Tibial artery (tissue), 4 donors: ENCODE measurements around the gene TNFRSF19.

ENCODE experiments used
- DNase-seq, 2 donors: peaks; one replicate each; pipeline ENCODE4 v3.0.0-alpha.2; 2019
- H3K27ac ChIP-seq, 2 donors: fragments of 200-600 bp; sonication (generic) in 1 of 2; 1 replicate in 1 of 2; 2 replicates in 1 of 2; pipeline ENCODE4 v1.5.1; 2018 to 2019; ENCODE audit warnings: mild to moderate bottlenecking in 1 of 2
- H3K27me3 ChIP-seq, 2 donors: fragments of 200-600 bp; sonication (generic) in 1 of 2; one replicate each; pipeline versions ENCODE4 v1.5.1 to v1.6.0; 2016 to 2019
- H3K36me3 ChIP-seq, 3 donors: fragments of 200-600 bp; sonication (generic) in 2 of 3; one replicate each; pipeline ENCODE4 v1.5.1; 2016 to 2019; ENCODE audit warnings: mild to moderate bottlenecking in 2 of 3
- H3K4me1 ChIP-seq, 4 donors: fragments of 200-600 bp; sonication (generic) in 2 of 4; 1 replicate in 3 of 4; 2 replicates in 1 of 4; pipeline ENCODE4 v1.5.1; 2016 to 2019
- H3K4me3 ChIP-seq, 2 donors: fragments of 200-600 bp; sonication (generic) in 1 of 2; 1 replicate in 1 of 2; 2 replicates in 1 of 2; pipeline ENCODE4 v1.5.1; 2018 to 2019; ENCODE audit warnings: mild to moderate bottlenecking in 2 of 2
- H3K9me3 ChIP-seq, 3 donors: fragments of 200-600 bp; sonication (generic) in 1 of 3; one replicate each; pipeline ENCODE4 v1.5.1; 2016 to 2019
- CTCF ChIP-seq, 2 experiments: fragments of 200-600 bp in 1 of 2; fragments of 450-650 bp in 1 of 2; IDR thresholded peaks; one replicate each; pipeline ENCODE4 v1.5.1; 2017 to 2019; ENCODE audit warnings: antibody characterized with exemption in 2 of 2, mild to moderate bottlenecking in 1 of 2, moderate library complexity in 1 of 2
- intact Hi-C: fragments of 100-400 bp; cut with DNase I; formaldehyde crosslinking; loops from one replicate; pipeline ENCODE4 v1.15.0; 2023; ENCODE audit warnings: low total_unique reads

The TNFRSF19 gene

GRCh38 chr13:23690668-23691067 lies 120.5 kb downstream of the TNFRSF19 start:
- Histone ChIP-seq H3K9me3 (no peaks in the 10 kb centered on the region), H3K27ac (no peak overlapping the region), H3K27me3 (peaks cover 0 to 5% of the 10 kb centered on the region in 2 donors), H3K36me3 (no peaks in the 10 kb centered on the region), H3K4me1 (no peaks in the 10 kb centered on the region), H3K4me3 (no peak overlapping the region)
- TF ChIP-seq CTCF (IDR thresholded peaks at IDR 0.05): no peak
- DNase-seq: no peak
- intact Hi-C loops: no loop called here

GRCh38 chr13:23692816-23693215 lies 122.6 kb downstream of the TNFRSF19 start:
- Histone ChIP-seq H3K4me1 (no peaks in the 10 kb centered on the region), H3K9me3 (no peaks in the 10 kb centered on the region), H3K27me3 (peaks cover 0 to 10% of the 10 kb centered on the region in 2 donors), H3K27ac (no peak overlapping the region), H3K4me3 (no peak overlapping the region), H3K36me3 (no peaks in the 10 kb centered on the region)
- intact Hi-C loops: no loop called here
- no peak for TF ChIP-seq CTCF (IDR thresholded peaks at IDR 0.05)
- no peak for DNase-seq

GRCh38 chr13:23695196-23695595 lies 125.0 kb downstream of the TNFRSF19 start:
- H3K27ac ChIP-seq: no peak overlapping the region
- no peak for TF ChIP-seq CTCF (IDR thresholded peaks at IDR 0.05)
- H3K9me3 ChIP-seq: no peaks in the 10 kb centered on the region
- H3K4me3 ChIP-seq: no peak overlapping the region
- DNase-seq: no peak
- H3K27me3 ChIP-seq: peaks cover 0 to 10% of the 10 kb centered on the region in 2 donors
- intact Hi-C loops: no loop called here
- H3K36me3 ChIP-seq: no peaks in the 10 kb centered on the region
- no peaks in the 10 kb centered on the region for H3K4me1 ChIP-seq

- H3K4me1 ChIP-seq: no peaks in the 10 kb centered on the region
- H3K9me3 ChIP-seq: no peaks in the 10 kb centered on the region
- peaks cover 0 to 10% of the 10 kb centered on the region in 2 donors for H3K27me3 ChIP-seq
- DNase-seq: no peak
- intact Hi-C loops: no loop called here
- H3K27ac ChIP-seq: no peak overlapping the region
- H3K4me3 ChIP-seq: no peak overlapping the region
- no peak for TF ChIP-seq CTCF (IDR thresholded peaks at IDR 0.05)
- no peaks in the 10 kb centered on the region for H3K36me3 ChIP-seq
Measured at GRCh38 chr13:23695711-23696464, 125.7 kb downstream of the TNFRSF19 start.

- H3K36me3 ChIP-seq: no peaks in the 10 kb centered on the region
- TF ChIP-seq CTCF (IDR thresholded peaks at IDR 0.05): no peak
- H3K4me3 ChIP-seq: no peak overlapping the region
- H3K27me3 ChIP-seq: peaks cover 0 to 10% of the 10 kb centered on the region in 2 donors
- intact Hi-C loops: no loop called here
- no peaks in the 10 kb centered on the region for H3K4me1 ChIP-seq
- H3K27ac ChIP-seq: no peak overlapping the region
- no peak for DNase-seq
- no peaks in the 10 kb centered on the region for H3K9me3 ChIP-seq
Measured at GRCh38 chr13:23696610-23697009, 126.4 kb downstream of the TNFRSF19 start.
